Naive thymus-derived CD8-positive, alpha-beta T cell (primary cell): ENCODE results near the gene CLEC20A. TPM values are rescaled to one million over a fixed set of nuclear protein-coding genes. Genes with fewer than 3 reads are reported as not detected.

Source experiments
- ATAC-seq, 2 donors: fragments of 150-1000 bp; cut with Tn5 transposase in 1 of 2; sonication (Bioruptor Pico), chemical (Tn5 transposase) in 1 of 2; 1 replicate in 1 of 2; 2 replicates in 1 of 2; pipeline ENCODE4 v1.10.0; 2021; ENCODE audit warnings: mild to moderate bottlenecking in 2 of 2, moderate library complexity in 2 of 2
- POLR2A ChIA-PET: fragments of 350-600 bp; sonication (Branson Sonifier 250); formaldehyde crosslinking; loops from one replicate; lab custom pipeline; 2021; ENCODE audit warnings: antibody characterized with exemption; lab: Charles Lee
- DNase-seq, 10 donors: peaks; one replicate each; pipeline versions ENCODE4 v3.0.0 to v3.0.0-alpha.2; 2020 to 2022
- H3K27ac Mint-ChIP-seq, 10 donors: one replicate each; pipeline ENCODE4 v1.8.0; 2020 to 2022; ENCODE audit warnings: mild to moderate bottlenecking in 10 of 10, mixed read lengths in 10 of 10, moderate library complexity in 4 of 10, inconsistent platforms in 1 of 10
- H3K27me3 Mint-ChIP-seq, 5 donors: one replicate each; pipeline ENCODE4 v1.8.0; 2021 to 2022; ENCODE audit warnings: mixed read lengths in 5 of 5
- H3K36me3 Mint-ChIP-seq, 3 donors: one replicate each; pipeline ENCODE4 v1.8.0; 2020 to 2022; ENCODE audit warnings: mixed read lengths in 3 of 3, mild to moderate bottlenecking in 2 of 3, inconsistent platforms in 1 of 3
- H3K4me1 Mint-ChIP-seq, 4 donors: one replicate each; pipeline ENCODE4 v1.8.0; 2021 to 2022; ENCODE audit warnings: mixed read lengths in 4 of 4
- H3K4me3 Mint-ChIP-seq, 10 donors: one replicate each; pipeline ENCODE4 v1.8.0; 2020 to 2022; ENCODE audit warnings: mild to moderate bottlenecking in 10 of 10, mixed read lengths in 10 of 10, moderate library complexity in 6 of 10, inconsistent platforms in 1 of 10
- H3K9me3 Mint-ChIP-seq, 9 donors: one replicate each; pipeline ENCODE4 v1.8.0; 2020 to 2022; ENCODE audit warnings: mixed read lengths in 9 of 9, mild to moderate bottlenecking in 3 of 9, inconsistent platforms in 1 of 9, moderate library complexity in 1 of 9
- polyA plus RNA-seq, 3 donors: library from polyadenylated mRNA; unstranded; fragments of 300-500 nt; fragmentation: Illumina TruSeq; gene quantifications; one replicate each; pipeline ENCODE4 v1.2.3, GENCODE V29; 2021
- total RNA-seq, 8 experiments: library from RNA in 2 of 8; stranded (reverse) in 2 of 8; gene quantifications; one replicate each; pipeline ENCODE4 v1.2.3 and lab custom pipeline; 2021 to 2026

Gene CLEC20A
- total RNA-seq, result under 1 TPM in 1 of 2 experiments, not detected in 1; 0.47 TPM
- not detected for polyA plus RNA-seq
- total RNA-seq (lab: John Stamatoyannopoulos, UW), result 0 reads per million in 6 experiments

GRCh38 chr1:178496410-178497135, at the start of gene CLEC20A:
CLEC20A (minus strand) TSS chr1:178496964; CDS start chr1:178496939, 25 bp downstream.
- H3K36me3 Mint-ChIP-seq, result no peaks in the 10 kb centered on the region
- H3K27me3 Mint-ChIP-seq, result peaks cover 0 to 4% (median 0%) of the 10 kb centered on the region in 5 donors
- no peaks in the 10 kb centered on the region for H3K9me3 Mint-ChIP-seq
- H3K4me1 Mint-ChIP-seq, result no peaks in the 10 kb centered on the region
- ATAC-seq (no peak), DNase-seq (no peak)
- POLR2A ChIA-PET, result no interaction called here
- H3K4me3 Mint-ChIP-seq, result no peak within 1 kb of the TSS
- H3K27ac Mint-ChIP-seq, result peak within 1 kb of the TSS in 1 of 10 donors; percentile 19

GRCh38 chr1:178544531-178544930, 47.8 kb upstream of the CLEC20A start:
- H3K4me3 Mint-ChIP-seq, result peak overlapping the region in 5 of 10 donors; percentile 19 to 93 (median 37)
- H3K9me3 Mint-ChIP-seq, result no peaks in the 10 kb centered on the region
- ATAC-seq (no peak), DNase-seq (no peak)
- H3K27me3 Mint-ChIP-seq, result no peaks in the 10 kb centered on the region
- H3K36me3 Mint-ChIP-seq, result peaks cover 0 to 5% (median 0%) of the 10 kb centered on the region in 3 donors
- POLR2A ChIA-PET, result no interaction called here
- peaks cover 5 to 35% (median 17%) of the 10 kb centered on the region in 4 donors for H3K4me1 Mint-ChIP-seq
- H3K27ac Mint-ChIP-seq, result peak overlapping the region in 2 of 10 donors; percentile 2 to 42

- POLR2A ChIA-PET, result interaction anchor here (0.8 to 1.5 kb wide), 2 partner anchors 182 to 211 kb away, joined by 3 to 5 read pairs; partner anchors contain the start of gene RALGPS2
- DNase-seq (peak in 3 of 10 donors; percentile 6 to 18 (median 10)), ATAC-seq (peak in 1 of 2 donors; percentile 9)
- Mint-ChIP-seq H3K4me1 (peaks cover 5 to 35% (median 17%) of the 10 kb centered on the region in 4 donors), H3K27ac (peak overlapping the region in 9 of 10 donors; percentile 34 to 86 (median 73)), H3K36me3 (peaks cover 0 to 2% (median 0%) of the 10 kb centered on the region in 3 donors), H3K9me3 (no peaks in the 10 kb centered on the region), H3K4me3 (peak overlapping the region; percentile 84 to 96 (median 92)), H3K27me3 (no peaks in the 10 kb centered on the region)
These were observed 46.5 kb upstream of the CLEC20A start for GRCh38 chr1:178543290-178543607.

- peak overlapping the region; percentile 66 to 90 (median 87) for H3K27ac Mint-ChIP-seq
- peak; percentile 91 for ATAC-seq
- peak; percentile 69 to 95 (median 84) for DNase-seq
- peak overlapping the region; percentile 86 to 96 (median 92) for H3K4me3 Mint-ChIP-seq
- H3K4me1 Mint-ChIP-seq, result peaks cover 5 to 35% (median 17%) of the 10 kb centered on the region in 4 donors
- POLR2A ChIA-PET, result interaction anchor here (0.8 to 1.5 kb wide), 2 partner anchors 183 to 211 kb away, joined by 3 to 5 read pairs; partner anchors contain the start of gene RALGPS2
- peaks cover 0 to 2% (median 0%) of the 10 kb centered on the region in 5 donors for H3K27me3 Mint-ChIP-seq
- H3K36me3 Mint-ChIP-seq, result peaks cover 0 to 2% (median 0%) of the 10 kb centered on the region in 3 donors
- H3K9me3 Mint-ChIP-seq, result no peaks in the 10 kb centered on the region
These were observed 46.0 kb upstream of the CLEC20A start for GRCh38 chr1:178542554-178543289.

GRCh38 chr1:178541829-178542553, 45.2 kb upstream of the CLEC20A start:
- H3K27me3 Mint-ChIP-seq, result peaks cover 0 to 2% (median 0%) of the 10 kb centered on the region in 5 donors
- ATAC-seq (peak; percentile 37 to 62), DNase-seq (peak in 5 of 10 donors; percentile 8 to 37 (median 25))
- H3K27ac Mint-ChIP-seq, result peak overlapping the region; percentile 66 to 90 (median 87)
- POLR2A ChIA-PET, result interaction anchor here (0.6 to 1.5 kb wide), 2 partner anchors 212 to 824 kb away, joined by 3 to 5 read pairs; no protein-coding TSS in a partner anchor
- H3K4me1 Mint-ChIP-seq, result peaks cover 5 to 35% (median 17%) of the 10 kb centered on the region in 4 donors
- H3K9me3 Mint-ChIP-seq, result no peaks in the 10 kb centered on the region
- no peaks in the 10 kb centered on the region for H3K36me3 Mint-ChIP-seq
- H3K4me3 Mint-ChIP-seq, result peak overlapping the region; percentile 86 to 96 (median 92)

- Mint-ChIP-seq H3K36me3 (no peaks in the 10 kb centered on the region), H3K4me3 (peak overlapping the region; percentile 86 to 96 (median 92)), H3K27ac (peak overlapping the region in 7 of 10 donors; percentile 29 to 90 (median 68)), H3K27me3 (peaks cover 0 to 2% (median 0%) of the 10 kb centered on the region in 5 donors), H3K9me3 (no peaks in the 10 kb centered on the region), H3K4me1 (peaks cover 5 to 35% (median 17%) of the 10 kb centered on the region in 4 donors)
- ATAC-seq (no peak), DNase-seq (no peak)
- POLR2A ChIA-PET, result no interaction called here
These were observed 44.6 kb upstream of the CLEC20A start for GRCh38 chr1:178541379-178541778.

GRCh38 chr1:178540646-178541045, 43.9 kb upstream of the CLEC20A start:
- DNase-seq (no peak), ATAC-seq (no peak)
- H3K36me3 Mint-ChIP-seq, result no peaks in the 10 kb centered on the region
- peak overlapping the region in 3 of 10 donors; percentile 11 to 33 (median 12) for H3K4me3 Mint-ChIP-seq
- H3K4me1 Mint-ChIP-seq, result peaks cover 5 to 31% (median 17%) of the 10 kb centered on the region in 4 donors
- H3K27ac Mint-ChIP-seq, result peak overlapping the region in 4 of 10 donors; percentile 5 to 44 (median 22)
- no peaks in the 10 kb centered on the region for H3K9me3 Mint-ChIP-seq
- POLR2A ChIA-PET, result no interaction called here
- peaks cover 0 to 2% (median 0%) of the 10 kb centered on the region in 5 donors for H3K27me3 Mint-ChIP-seq

GRCh38 chr1:178540204-178540603, 43.4 kb upstream of the CLEC20A start:
- POLR2A ChIA-PET, result no interaction called here
- peaks cover 5 to 31% (median 17%) of the 10 kb centered on the region in 4 donors for H3K4me1 Mint-ChIP-seq
- peaks cover 0 to 2% (median 0%) of the 10 kb centered on the region in 5 donors for H3K27me3 Mint-ChIP-seq
- H3K9me3 Mint-ChIP-seq, result no peaks in the 10 kb centered on the region
- no peak for DNase-seq
- H3K27ac Mint-ChIP-seq, result peak overlapping the region in 4 of 10 donors; percentile 17 to 44 (median 32)
- ATAC-seq, result no peak
- H3K36me3 Mint-ChIP-seq, result no peaks in the 10 kb centered on the region
- H3K4me3 Mint-ChIP-seq, result peak overlapping the region in 4 of 10 donors; percentile 11 to 25 (median 18)

- DNase-seq (no peak), ATAC-seq (no peak)
- POLR2A ChIA-PET, result no interaction called here
- H3K9me3 Mint-ChIP-seq, result no peaks in the 10 kb centered on the region
- H3K27me3 Mint-ChIP-seq, result peaks cover 0 to 2% (median 0%) of the 10 kb centered on the region in 5 donors
- H3K4me3 Mint-ChIP-seq, result peak overlapping the region in 3 of 10 donors; percentile 37 to 80 (median 42)
- H3K4me1 Mint-ChIP-seq, result peaks cover 5 to 22% (median 16%) of the 10 kb centered on the region in 4 donors
- no peaks in the 10 kb centered on the region for H3K36me3 Mint-ChIP-seq
- H3K27ac Mint-ChIP-seq, result peak overlapping the region in 1 of 10 donors; percentile 33
These were observed 42.5 kb upstream of the CLEC20A start for GRCh38 chr1:178539291-178539690.

GRCh38 chr1:178538192-178538916, 41.6 kb upstream of the CLEC20A start:
- H3K9me3 Mint-ChIP-seq, result no peaks in the 10 kb centered on the region
- no peak overlapping the region for H3K4me3 Mint-ChIP-seq
- ATAC-seq (no peak), DNase-seq (no peak)
- no peaks in the 10 kb centered on the region for H3K36me3 Mint-ChIP-seq
- H3K4me1 Mint-ChIP-seq, result peaks cover 4 to 16% (median 12%) of the 10 kb centered on the region in 4 donors
- POLR2A ChIA-PET, result no interaction called here
- H3K27ac Mint-ChIP-seq, result peak overlapping the region in 1 of 10 donors; percentile 86
- H3K27me3 Mint-ChIP-seq, result peaks cover 0 to 2% (median 0%) of the 10 kb centered on the region in 5 donors

- Mint-ChIP-seq H3K36me3 (no peaks in the 10 kb centered on the region), H3K4me1 (peaks cover 1 to 13% (median 7%) of the 10 kb centered on the region in 4 donors), H3K27me3 (peaks cover 0 to 2% (median 0%) of the 10 kb centered on the region in 5 donors), H3K4me3 (no peak overlapping the region), H3K27ac (peak overlapping the region in 1 of 10 donors; percentile 86), H3K9me3 (no peaks in the 10 kb centered on the region)
- ATAC-seq, result no peak
- no peak for DNase-seq
- POLR2A ChIA-PET, result no interaction called here
These were observed 40.8 kb upstream of the CLEC20A start for GRCh38 chr1:178537382-178538090.
